Fibroblast of lung (primary cell): Measurements from ENCODE around the gene GRAP. TPM values are rescaled to one million over a fixed set of nuclear protein-coding genes. Genes with fewer than 3 reads are reported as not detected.
A peak's percentile ranks its signal among the peaks of the same experiment; 100 is the strongest.

Source experiments
- DNase-seq, 2 donors: peaks; one replicate each; pipeline versions ENCODE4 v3.0.0 to v3.0.0-alpha.2; 2010; ENCODE audit warnings: low read depth in 2 of 2
- H2AFZ ChIP-seq: 2 replicates; pipeline ENCODE4 v1.5.1; 2012; ENCODE audit warnings: low read length, control low read depth, inconsistent platforms
- H3K27ac ChIP-seq: 2 replicates; pipeline ENCODE4 v1.5.1; 2011; ENCODE audit warnings: low read length, control low read depth; ENCODE audit not compliant: insufficient read depth
- H3K27me3 ChIP-seq: 2 replicates; pipeline ENCODE4 v1.5.1; 2011; ENCODE audit warnings: mild to moderate bottlenecking, low read length; ENCODE audit not compliant: control insufficient read depth, insufficient read depth
- H3K36me3 ChIP-seq: 2 replicates; pipeline ENCODE4 v1.5.1; 2011; ENCODE audit warnings: low read length; ENCODE audit not compliant: control insufficient read depth, insufficient read depth
- H3K4me1 ChIP-seq: 2 replicates; pipeline ENCODE4 v1.5.1; 2011; ENCODE audit warnings: low read length; ENCODE audit not compliant: control insufficient read depth, insufficient read depth; ENCODE audit errors: extremely low read depth
- H3K4me2 ChIP-seq: 2 replicates; pipeline ENCODE4 v1.5.1; 2011; ENCODE audit warnings: low read length, control low read depth; ENCODE audit not compliant: insufficient read depth; ENCODE audit errors: extremely low read depth
- H3K4me3 ChIP-seq, 4 experiments: fragments of 200-600 bp in 1 of 4; sonication (generic) in 1 of 4; replicated peaks in 1 of 4; 2 replicates each; pipeline ENCODE4 v1.5.1; 2011 to 2016; ENCODE audit warnings: low read length in 4 of 4, low read depth in 3 of 4, mild to moderate bottlenecking in 3 of 4, control low read depth in 2 of 4, inconsistent platforms in 1 of 4, mixed read lengths in 1 of 4; ENCODE audit not compliant: insufficient read depth in 1 of 4; ENCODE audit errors: control extremely low read depth in 1 of 4
- H3K79me2 ChIP-seq: 2 replicates; pipeline ENCODE4 v1.5.1; 2012; ENCODE audit warnings: mild to moderate bottlenecking, low read length, inconsistent platforms; ENCODE audit not compliant: control insufficient read depth, insufficient read depth
- H3K9ac ChIP-seq: 2 replicates; pipeline ENCODE4 v1.5.1; 2011; ENCODE audit warnings: mild to moderate bottlenecking, low read length, control low read depth; ENCODE audit not compliant: insufficient read depth
- H3K9me3 ChIP-seq: 2 replicates; pipeline ENCODE4 v1.5.1; 2012; ENCODE audit warnings: low read depth, low read length; ENCODE audit not compliant: control insufficient read depth, insufficient read depth
- H4K20me1 ChIP-seq: 2 replicates; pipeline ENCODE4 v1.5.1; 2011; ENCODE audit warnings: low read length; ENCODE audit not compliant: control insufficient read depth, insufficient read depth; ENCODE audit errors: extremely low read depth
- EZH2 ChIP-seq: IDR thresholded peaks from 2 replicates; pipeline ENCODE4 v1.5.1; 2012; ENCODE audit warnings: low read length, control low read depth, mild to moderate bottlenecking; ENCODE audit errors: missing control alignments
- polyA plus RNA-seq, 2 donors: library from polyadenylated mRNA; depleted of rRNA in 1 of 2; stranded (reverse) in 1 of 2; unstranded in 1 of 2; fragments of >200 nt; gene quantifications; 2 replicates each; pipeline ENCODE4 v1.2.1, GENCODE V29; 2011 to 2012; ENCODE audit warnings: missing spikeins in 1 of 2
- total RNA-seq: library from RNA; depleted of rRNA; stranded (reverse); fragments of >200 nt; gene quantifications from 2 replicates; pipeline ENCODE4 v1.2.1, GENCODE V29; 2014
- TF ChIP-seq, protein P1 (sequence below), 2 donors: IDR thresholded peaks in 1 of 2; conservative IDR thresholded peaks in 1 of 2; 1 replicate in 1 of 2; 2 replicates in 1 of 2; pipeline ENCODE4 v1.5.1; 2011 to 2012; ENCODE audit warnings: low read length in 2 of 2, control low read depth in 1 of 2, inconsistent platforms in 1 of 2, low read depth in 1 of 2, mild to moderate bottlenecking in 1 of 2

The GRAP gene
- total and polyA plus RNA-seq, 2 donors (not counting 1 experiment from before 2014, with no cell fraction given) = 0.10 TPM; not detected in 1

DNA sequence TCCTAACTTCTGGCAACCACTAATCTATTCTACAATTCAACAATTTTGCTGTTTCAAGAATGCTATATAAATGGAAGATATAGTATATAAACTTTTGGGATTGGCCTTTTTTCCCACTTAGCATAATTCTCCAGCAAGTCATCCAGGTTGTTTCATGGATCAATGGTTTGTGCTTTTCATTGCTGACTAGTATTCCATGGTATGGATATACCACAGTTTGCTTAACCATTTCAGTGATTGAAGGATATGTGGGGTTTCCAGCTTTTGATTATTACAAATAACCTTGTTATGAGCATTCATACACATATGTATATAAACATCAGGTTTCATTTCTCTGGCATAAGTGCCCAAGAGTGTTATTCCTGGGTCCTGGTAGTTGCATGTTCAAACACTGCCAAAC is 40.1 kb downstream of the GRAP start:
- no peak overlapping the region for H3K9ac ChIP-seq
- H2AFZ ChIP-seq = no peak overlapping the region
- H3K79me2 ChIP-seq = peaks cover 10% of the 10 kb centered on the region
- no peaks in the 10 kb centered on the region for H3K27me3 ChIP-seq
- no peak overlapping the region for H3K27ac ChIP-seq
- H3K4me1 ChIP-seq = peaks cover 9% of the 10 kb centered on the region
- no peak for DNase-seq
- H3K4me2 ChIP-seq = no peak overlapping the region
- H3K36me3 ChIP-seq = no peaks in the 10 kb centered on the region
- H3K9me3 ChIP-seq = no peaks in the 10 kb centered on the region
- TF ChIP-seq, protein P1, sequence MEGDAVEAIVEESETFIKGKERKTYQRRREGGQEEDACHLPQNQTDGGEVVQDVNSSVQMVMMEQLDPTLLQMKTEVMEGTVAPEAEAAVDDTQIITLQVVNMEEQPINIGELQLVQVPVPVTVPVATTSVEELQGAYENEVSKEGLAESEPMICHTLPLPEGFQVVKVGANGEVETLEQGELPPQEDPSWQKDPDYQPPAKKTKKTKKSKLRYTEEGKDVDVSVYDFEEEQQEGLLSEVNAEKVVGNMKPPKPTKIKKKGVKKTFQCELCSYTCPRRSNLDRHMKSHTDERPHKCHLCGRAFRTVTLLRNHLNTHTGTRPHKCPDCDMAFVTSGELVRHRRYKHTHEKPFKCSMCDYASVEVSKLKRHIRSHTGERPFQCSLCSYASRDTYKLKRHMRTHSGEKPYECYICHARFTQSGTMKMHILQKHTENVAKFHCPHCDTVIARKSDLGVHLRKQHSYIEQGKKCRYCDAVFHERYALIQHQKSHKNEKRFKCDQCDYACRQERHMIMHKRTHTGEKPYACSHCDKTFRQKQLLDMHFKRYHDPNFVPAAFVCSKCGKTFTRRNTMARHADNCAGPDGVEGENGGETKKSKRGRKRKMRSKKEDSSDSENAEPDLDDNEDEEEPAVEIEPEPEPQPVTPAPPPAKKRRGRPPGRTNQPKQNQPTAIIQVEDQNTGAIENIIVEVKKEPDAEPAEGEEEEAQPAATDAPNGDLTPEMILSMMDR (conservative IDR thresholded peaks at IDR 0.05 in 1 of 2, IDR thresholded peaks at IDR 0.05 in 1 of 2; ENCODE audit: low read depth in 1 of 2, low read length in 2 of 2) = no peak
- TF ChIP-seq EZH2 = no peak
- H3K4me3 ChIP-seq = no peak overlapping the region
- H4K20me1 ChIP-seq = no peaks in the 10 kb centered on the region

DNA sequence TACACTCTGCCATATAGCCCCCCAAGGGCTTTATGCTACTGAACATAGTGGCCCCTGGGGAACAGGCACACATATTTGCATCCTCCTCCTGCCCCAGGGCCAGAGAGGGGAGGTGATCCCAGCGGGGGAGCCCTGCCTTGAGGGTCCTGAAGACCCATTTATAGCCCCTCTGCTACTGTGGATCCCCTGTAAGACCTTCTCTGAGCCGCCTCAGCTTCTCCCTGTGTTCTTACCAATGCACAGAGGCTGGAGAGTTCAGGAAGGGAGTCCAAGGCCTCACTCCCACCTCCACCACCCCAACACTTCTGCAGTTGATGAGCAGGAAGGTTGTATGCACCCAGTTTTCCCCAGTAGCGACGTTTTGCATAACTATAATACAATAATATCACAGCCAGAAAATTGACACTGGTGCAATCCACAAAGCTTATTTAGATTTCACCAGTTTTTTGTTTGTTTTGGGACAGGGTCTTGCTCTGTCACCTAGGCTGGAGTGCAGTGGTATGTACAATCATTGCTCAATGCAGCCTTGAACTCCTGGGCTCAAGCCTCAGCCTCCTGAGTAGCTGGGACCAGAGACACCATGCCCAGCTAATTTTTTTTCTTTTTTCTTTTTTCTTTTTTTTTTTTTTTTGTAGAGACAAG is 40.8 kb downstream of the GRAP start:
- DNase-seq = no peak
- Histone ChIP-seq H4K20me1 (no peaks in the 10 kb centered on the region), H3K36me3 (no peaks in the 10 kb centered on the region), H3K9me3 (no peaks in the 10 kb centered on the region), H3K4me2 (no peak overlapping the region), H3K4me1 (peaks cover 9% of the 10 kb centered on the region), H2AFZ (no peak overlapping the region), H3K4me3 (no peak overlapping the region), H3K27me3 (no peaks in the 10 kb centered on the region), H3K79me2 (peaks cover 10% of the 10 kb centered on the region), H3K9ac (no peak overlapping the region), H3K27ac (no peak overlapping the region)
- TF ChIP-seq EZH2 = no peak
- TF ChIP-seq, protein P1 (conservative IDR thresholded peaks at IDR 0.05 in 1 of 2, IDR thresholded peaks at IDR 0.05 in 1 of 2; ENCODE audit: low read depth in 1 of 2, low read length in 2 of 2) = no peak

DNA sequence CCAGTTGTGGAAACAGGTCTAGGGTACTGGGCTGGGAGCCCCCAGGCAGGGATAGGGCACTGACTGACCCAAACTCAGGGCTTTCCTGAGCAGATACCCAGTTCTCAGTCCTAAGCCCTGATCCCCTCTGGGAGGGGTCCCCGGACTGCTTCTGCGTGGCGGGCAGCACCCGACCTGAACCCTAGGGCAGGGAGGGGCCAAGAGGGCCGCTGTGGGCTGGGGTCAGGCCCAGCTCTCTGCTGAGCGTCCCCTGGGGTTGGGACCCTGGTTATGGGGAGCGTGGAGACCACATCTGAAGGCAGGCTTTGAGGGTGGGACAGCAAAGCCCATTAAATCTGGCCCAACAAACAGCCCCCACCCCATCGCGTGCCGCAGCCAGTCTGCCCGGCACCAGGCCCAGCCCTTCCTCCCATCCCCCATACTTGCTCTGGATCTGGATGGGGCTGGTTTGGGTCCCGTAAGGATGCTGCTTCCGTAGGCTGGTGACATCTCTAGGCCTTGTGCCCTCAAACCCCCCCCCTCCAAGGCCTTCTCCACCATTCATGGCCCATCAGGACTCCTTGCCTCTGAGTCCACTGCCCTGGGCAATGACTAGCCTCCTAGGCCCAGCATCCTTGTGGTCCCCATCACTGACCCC is 41.5 kb downstream of the GRAP start:
- Histone ChIP-seq H3K9ac (peak overlapping the region; percentile 78), H3K27ac (peak overlapping the region; percentile 65), H3K4me2 (peak overlapping the region; percentile 75), H3K4me3 (peak overlapping the region; percentile 36 to 73 (median 62)), H4K20me1 (no peaks in the 10 kb centered on the region), H3K36me3 (no peaks in the 10 kb centered on the region), H3K27me3 (no peaks in the 10 kb centered on the region), H3K4me1 (peaks cover 9% of the 10 kb centered on the region), H3K9me3 (no peaks in the 10 kb centered on the region), H3K79me2 (peaks cover 12% of the 10 kb centered on the region), H2AFZ (peak overlapping the region; percentile 83)
- no peak for DNase-seq
- TF ChIP-seq EZH2 = no peak
- TF ChIP-seq, protein P1 (conservative IDR thresholded peaks at IDR 0.05 in 1 of 2, IDR thresholded peaks at IDR 0.05 in 1 of 2; ENCODE audit: low read depth in 1 of 2, low read length in 2 of 2) = no peak
